Activated CD4-positive, alpha-beta T cell treated with anti-CD3 and anti-CD28 coated beads, Interleukin-2, Interleukin-4, amounts not matched to agents 100 ng/mL and 50 ng/mL, durations not matched to agents 16 hours and 8 hours (primary cell): ENCODE measurements around the gene COL5A1.

ENCODE experiments used
- DNase-seq: peaks from one replicate; pipeline ENCODE4 v3.0.0-alpha.2; 2020; ENCODE audit warnings: low spot score

COL5A1 gene

DNA sequence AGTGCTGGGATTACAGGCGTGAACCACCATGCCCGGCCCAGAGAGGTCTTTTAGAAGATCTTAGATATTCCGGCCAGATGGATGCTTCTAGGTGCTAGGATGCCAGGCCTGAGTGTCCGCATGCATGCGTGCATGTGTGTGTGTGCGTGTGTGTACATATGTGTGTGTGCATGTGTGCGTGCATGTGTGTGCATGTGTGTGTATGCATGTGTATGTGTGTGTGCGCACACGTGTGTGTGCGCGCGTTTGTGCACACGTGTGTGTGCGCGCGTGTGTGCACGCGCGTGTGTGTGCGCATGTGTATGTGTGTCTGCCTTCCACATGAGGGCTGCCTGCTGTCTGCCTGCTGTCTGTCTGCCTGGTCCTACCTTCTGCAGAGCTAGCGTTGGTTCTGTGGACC lies 151.0 kb downstream of the COL5A1 start:
- DNase-seq: no peak

DNA sequence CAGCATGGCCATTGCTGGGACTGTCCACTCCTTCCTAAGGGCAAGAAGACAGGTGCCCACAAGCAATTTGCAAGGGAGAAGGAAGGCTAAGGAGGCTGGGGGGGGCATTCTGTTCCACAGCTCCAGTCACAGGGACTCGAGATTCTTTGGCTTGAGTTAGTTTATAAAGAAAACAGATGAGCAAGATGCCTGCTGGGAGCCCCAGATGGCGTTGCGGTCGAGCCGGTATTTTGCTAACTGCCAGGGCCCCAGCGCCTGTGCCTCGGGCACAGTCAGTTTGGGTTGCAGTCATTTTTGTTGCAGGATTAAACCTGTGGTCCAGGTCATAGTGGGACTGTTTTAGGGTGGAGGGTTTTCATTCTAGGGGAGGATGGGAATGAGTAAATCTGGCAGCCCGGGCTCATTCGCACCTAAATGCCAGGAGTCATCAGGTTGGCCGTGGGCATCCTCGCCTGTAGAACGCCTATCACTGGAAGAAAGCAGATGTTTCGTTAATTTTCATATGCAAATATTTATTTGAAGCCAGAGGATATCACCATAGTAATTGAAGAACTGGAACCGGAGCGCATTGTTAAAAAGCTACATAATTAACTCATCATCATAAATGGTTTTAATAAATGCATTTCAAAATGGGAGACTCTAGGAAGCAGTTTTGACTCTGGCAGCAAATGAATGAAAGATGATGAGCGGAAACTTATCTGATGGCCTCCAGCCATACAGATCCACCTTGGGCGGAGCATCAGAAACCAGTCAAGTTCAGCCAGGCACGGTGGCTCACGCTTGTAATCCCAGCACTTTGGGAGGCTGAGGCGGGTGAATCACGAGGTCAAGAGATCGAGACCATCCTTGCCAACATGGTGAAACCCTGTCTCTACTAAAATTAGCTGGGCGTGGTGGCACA lies 151.9 kb downstream of the COL5A1 start:
- DNase-seq: no peak

DNA sequence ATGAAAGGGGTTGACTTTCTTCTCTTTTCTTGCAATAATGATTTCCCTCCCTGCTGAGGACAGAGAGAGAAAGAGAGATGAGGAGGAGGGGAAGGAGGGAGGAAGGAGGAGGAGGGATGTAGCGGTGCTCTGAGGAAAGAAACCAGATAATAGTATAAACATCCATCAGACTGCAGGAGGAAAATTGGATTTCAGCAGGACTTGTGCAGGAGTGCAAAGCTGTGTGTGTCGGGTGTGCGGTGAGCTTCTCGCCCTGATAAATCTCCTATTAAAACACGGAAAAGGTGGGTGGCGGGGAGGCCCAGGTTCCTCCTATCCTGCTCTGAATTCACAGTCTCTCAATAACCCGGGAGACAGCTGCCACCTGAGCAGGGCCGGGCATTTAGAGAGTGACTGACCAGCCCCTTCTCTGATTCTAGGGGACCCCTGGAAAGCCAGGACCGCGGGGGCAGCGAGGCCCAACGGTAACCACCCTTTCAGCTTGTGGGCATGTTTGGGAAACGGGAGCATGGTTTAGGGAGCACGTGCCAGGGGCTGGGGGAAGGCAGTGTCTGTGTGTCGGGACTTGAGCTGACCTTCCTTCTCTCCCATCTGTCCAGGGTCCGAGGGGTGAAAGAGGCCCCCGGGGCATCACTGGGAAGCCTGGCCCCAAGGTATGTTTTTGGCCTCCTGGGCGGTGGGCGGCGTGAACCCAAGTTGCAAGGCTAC lies 153.2 kb downstream of the COL5A1 start:
- DNase-seq: no peak

DNA sequence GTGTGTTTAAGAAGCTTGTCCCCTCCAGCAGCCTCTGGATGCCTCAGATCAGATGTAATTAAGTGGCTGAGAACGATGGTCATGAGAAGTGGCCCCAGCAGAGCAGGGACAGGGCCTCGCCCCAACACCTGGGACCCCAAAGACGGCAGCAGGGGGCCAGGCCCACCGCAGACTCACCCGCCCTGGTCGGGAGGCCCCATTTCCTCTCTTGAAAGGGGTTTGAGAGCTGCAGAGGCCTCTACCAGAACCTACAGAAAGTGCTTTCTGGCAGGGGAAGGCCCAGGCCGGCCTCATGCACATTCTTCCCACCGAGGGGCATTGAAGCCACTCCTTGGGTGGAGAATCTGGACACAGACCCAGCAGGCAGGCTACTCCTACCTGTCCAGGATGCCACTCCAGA lies 153.8 kb downstream of the COL5A1 start:
- DNase-seq: no peak

DNA sequence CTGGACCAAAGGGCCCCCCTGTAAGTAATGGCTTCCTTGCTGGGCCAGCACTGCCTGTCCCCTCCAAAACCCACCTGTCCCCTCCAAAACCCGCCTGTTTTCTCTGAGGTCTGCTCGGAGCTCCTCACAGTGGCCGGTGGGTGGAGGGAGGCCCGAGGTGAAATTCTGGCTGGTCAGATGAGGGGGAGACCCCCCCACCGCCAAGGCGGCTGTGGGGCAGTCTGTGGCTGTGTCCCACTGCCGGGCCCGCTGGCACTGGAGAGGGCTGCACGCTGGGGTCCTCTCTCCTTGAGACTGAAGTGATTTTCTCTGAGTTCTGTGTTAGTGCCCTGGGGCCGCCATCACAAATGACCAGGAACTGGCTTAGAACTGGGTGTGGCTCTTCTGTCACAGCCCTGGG lies 155.3 kb downstream of the COL5A1 start:
- DNase-seq: no peak

DNA sequence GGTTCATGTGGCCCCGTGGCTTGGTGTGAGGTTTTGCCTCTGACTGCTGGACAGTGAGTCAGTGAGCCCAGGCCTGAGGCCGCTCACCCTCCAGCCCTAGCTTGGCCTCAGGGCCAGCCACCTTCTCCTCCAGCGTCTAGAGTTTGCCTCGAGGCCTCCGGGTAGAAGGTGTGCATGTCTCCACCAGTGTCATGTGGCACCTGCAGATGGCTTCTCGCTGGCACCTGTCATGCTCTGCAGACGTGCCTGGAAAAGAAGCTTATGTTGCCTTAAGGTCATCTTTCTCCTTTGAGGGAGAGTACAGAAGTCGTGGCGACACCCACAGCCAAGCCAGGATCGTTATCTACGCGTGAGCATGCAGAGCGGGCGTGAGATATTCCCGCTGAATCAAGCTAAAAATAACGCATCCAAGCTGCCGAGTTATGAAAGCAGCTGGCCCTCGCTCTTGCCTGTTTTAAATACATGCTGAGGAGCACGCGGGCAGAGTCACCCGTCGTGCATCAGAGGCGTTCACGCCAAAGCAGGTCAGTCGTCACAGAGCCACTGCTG lies 159.3 kb downstream of the COL5A1 start:
- DNase-seq: no peak

DNA sequence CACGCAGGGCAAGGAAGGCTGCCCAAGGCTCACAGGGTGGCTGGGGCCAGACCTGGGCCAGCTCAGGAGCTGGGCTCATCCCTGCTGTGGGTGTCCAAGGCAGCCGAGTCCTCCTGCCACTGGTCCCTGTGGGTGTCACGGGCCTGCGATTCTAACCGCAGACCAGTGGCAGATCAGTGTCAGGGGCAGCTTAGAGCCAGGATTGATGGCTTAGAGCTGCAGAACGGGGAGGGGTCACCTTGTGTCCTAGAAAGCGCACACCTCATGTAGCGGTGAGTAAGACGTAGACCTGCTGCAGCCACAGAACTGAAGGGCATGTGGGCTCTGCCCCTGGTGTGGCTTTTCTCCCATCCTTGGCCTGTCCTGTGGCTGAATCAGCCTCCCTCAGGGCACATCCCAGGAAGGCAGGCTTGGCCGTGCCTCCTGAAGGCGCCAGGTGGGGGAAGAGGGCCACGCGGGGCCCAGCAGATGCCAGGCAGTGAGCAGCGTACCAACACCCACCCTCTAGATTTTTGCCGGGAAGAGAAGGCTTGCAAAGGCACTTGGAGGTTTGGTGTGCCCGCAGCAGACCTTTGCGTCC lies 160.7 kb downstream of the COL5A1 start:
- DNase-seq: no peak

DNA sequence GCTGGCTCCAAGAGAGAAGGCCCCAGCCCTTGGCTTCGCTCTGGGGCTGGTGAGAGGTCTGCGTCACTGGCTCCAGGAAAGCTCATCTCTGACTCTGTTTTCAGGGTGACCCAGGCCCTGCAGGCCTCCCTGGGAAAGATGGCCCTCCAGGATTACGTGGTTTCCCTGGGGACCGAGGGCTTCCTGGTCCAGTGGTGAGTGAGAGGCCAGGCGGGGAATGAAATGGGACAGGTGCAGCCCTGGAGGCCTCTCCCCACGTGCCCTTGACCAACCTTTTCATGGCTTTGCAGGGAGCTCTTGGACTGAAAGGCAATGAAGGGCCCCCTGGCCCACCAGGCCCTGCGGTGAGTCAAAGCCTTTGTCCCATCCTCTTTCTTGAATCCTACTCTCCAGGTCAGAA lies 163.3 kb downstream of the COL5A1 start:
- no peak for DNase-seq

DNA sequence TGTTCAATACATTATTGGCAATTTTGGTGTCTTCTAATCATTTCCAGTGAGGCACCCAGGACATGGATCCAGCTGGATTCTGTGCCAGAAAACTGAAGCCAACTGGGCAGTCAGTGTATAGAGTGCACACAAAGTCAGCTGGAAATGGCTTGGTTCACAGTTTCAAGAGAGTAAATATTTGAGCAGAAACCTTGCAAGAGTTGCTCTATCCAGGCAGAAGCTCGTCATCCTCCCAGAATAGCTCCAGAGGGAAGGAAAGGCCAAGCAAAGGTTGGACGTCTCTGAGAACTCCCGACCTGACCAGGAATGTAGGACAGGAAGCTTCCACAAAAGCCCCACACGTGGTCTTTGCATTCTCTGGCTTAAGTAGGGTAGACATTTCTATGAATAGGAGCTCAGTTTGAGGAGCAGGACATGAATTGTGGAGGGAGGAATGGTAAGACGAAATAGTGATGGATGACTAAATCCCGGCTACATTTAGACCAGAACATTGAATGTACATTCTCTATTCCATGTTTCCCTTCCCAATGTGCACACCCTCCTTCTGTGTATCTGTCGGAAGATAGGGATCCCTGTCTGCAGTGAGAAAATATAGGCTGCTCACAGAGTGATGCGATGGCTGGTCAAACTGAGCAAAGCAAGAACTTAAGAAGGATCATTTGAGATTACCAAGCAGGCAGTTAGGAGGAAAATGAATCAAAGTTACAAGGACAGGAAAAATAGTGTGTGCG lies 166.3 kb downstream of the COL5A1 start:
- no peak for DNase-seq

DNA sequence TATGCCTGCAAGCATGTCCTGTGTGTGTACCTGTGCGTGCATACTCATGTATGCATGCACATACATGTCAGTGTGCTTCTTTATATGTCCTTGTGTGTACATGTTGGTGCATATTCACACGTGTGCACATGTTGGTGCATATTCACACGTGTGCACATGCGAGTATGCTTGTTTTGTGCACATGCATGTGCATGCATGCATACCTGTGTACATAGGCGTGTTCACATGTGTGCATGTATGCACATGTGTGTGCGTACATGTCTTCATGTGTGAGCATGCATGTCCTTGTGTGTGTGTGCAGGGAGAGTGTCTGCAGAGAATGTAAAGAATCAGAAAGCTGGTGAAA lies 166.8 kb downstream of the COL5A1 start:
- no peak for DNase-seq

DNA sequence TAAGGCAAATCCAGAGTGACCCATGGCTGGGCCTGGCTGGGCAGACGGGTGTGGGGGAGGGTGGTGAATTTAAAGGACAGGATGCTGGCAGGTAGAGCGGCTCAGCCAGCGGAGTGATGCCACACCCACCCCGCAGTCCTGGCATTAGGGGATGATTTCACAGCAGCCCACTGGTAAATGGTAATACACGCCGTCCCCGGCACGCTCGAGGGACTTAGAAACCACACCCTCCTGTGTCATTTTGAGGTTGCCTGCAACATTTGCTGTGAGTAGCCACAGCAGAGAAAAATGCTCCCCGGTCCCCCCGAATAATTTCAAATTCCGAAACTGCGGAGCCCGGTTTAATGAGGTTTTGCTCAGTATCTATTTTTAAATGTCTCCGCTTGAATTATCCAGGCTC lies 167.7 kb downstream of the COL5A1 start:
- DNase-seq: no peak

DNA sequence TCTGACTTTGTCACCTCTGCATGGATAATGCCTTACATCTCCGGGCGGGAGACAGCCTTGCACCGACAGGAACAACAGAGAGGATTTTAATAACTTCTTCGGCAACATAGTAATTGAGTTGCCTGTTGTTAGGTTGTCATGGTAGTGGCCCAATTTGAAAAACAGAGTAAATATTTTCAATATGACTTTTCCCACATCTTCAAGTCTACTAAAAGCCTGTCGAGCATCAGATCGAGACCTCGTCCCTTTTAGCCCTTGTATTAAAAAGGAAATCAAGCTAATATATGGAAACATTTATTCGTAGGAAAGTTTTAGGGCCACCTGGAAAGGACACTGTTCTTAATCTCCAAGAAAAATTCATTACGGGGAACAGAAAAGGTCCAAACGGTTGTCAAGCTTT lies 168.2 kb downstream of the COL5A1 start:
- DNase-seq: no peak

DNA sequence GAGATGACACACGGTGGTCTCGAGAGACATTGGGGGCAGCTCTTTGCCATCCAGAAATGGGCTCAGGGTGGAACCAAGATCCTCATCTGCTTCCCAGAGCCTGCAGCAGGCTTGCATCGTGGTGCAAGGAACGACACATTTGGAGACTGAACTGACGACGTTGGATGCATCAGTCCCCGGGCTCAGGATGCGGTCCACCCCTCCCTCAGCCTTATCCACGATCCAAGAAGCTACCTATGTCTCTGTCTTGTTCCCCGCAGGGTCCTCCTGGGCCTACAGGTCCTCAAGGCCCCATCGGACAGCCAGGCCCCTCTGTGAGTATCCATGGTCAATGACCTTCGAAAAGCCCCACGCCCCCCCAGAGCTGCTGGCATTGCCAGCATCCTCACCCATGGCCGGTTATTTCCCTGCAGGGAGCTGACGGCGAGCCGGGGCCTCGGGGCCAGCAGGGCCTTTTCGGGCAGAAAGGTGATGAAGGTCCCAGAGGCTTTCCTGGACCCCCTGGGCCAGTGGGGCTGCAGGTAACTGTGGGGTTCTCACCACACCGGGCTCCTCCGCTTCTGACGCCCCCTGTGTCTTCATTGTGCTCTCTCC lies 169.6 kb downstream of the COL5A1 start:
- no peak for DNase-seq

DNA sequence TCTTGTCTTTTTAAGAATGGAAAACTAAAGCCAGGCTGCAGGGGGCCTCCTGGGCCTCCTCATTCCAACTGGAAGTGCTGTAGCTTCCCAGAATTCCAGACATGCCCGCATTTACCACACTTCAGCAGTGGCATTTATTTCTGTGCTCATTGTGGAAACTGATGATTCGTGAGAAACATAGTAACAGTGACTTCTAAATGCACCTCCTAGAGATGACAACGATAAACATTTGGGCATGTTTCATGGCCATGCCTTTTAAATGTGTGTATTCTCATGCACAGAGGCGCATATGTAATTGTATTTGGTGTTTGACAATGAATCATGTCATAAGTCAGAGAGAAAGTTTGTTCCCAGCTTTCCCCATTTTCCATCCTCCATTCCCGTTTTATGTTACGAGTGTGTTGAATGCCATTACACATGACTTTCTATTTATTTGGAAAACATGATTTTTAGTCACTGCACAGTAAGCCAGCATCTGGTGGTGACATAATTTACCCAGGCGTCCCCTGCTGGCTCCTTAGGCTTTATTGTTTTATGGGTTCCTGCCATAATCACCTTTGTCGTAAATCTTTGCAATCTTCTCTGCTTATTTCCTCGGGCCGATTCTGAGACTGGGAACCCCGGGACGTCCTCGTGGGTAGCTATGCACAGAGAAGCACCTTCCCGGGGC lies 170.2 kb downstream of the COL5A1 start:
- no peak for DNase-seq

DNA sequence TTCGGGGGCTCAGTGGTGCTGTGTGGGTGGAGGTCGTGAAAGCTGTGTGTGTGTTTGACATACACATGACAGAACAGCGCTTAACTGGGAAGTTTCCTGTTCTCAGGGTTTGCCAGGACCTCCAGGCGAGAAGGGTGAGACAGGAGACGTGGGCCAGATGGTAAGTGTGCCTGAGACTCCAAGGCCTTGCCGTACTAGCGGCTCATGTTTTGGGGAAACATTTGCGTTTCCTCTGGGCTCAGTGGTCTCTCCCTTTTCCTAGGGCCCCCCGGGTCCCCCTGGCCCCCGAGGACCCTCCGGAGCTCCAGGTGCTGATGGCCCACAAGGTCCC lies 170.7 kb downstream of the COL5A1 start:
- DNase-seq: no peak

DNA sequence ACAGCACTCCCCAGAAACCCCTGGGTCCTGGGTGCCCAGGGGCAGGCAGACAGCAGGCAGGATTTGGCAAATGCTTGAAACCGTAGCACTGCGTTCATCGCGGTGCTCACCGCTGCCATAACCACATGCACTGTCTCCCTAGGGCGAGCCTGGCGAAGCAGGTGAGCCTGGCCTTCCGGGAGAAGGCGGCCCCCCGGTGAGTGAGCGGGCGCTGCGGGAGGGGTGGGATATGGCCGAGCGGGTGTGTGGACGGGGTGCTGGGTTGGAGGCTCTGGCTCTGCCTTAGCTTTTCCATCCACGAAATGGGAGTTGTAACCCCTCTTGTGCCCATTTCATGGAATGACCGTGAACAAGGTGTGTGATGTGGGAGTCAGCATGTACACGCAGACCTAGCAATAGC lies 172.2 kb downstream of the COL5A1 start:
- no peak for DNase-seq

DNA sequence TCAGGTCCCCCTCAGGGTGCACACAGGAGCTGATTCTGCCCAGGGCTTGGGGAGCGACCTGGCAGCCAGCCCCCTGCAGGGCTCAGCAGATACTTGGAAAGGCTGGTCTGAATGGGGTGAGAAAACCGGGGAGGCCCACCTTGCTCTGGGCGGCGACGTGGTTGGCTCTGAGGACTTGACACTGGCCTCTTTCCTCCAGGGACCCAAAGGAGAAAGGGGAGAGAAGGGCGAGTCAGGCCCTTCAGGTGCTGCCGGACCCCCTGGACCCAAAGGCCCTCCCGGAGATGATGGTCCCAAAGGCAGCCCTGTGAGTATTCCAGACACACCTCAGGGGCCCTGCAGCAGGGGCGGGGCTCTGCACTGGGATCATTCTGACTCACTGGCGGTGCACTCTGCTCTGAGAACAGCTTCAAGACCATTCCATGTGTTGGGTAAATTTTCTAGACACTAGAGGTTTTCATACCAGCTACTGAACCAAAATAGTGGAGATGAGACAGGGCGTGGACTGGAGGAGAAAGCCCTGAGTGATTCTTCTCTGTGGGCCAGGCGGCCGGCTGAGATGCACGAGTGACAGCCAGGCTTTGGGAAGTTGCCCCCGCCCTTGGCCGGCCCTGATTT lies 173.1 kb downstream of the COL5A1 start:
- no peak for DNase-seq

DNA sequence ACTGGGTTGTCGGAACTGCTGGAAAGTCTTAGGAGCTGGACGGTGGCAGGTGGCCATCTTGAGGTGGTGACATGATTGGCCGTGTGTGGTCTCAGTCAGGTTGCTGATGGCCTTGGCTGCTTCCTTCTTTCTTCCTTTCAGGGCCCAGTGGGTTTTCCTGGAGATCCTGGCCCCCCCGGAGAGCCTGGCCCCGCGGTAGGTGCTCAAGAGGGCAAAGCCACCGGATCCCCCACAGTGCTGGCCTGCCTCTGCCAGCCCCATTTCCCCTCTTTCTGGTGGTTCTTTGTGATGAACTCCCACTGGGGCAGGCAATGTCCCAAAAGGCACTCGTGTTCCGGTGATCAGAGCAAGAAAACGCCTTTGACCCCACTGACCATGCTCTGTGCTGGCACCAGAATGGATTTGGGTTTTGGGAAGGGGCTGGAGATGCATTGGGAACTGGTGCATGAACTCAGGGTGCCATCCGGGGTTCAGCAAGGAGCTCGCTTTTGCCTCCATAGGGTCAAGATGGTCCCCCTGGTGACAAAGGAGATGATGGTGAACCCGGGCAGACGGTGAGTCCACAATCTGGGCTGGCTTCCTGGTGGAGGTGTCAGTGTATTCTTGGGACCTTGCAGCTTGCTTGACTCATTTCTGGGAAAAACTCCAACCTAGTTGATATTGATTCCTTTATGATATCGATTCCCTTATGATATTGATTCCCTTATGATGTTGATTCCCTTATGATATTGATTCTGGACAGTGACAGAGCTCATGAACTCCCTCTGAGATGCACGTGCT lies 174.0 kb downstream of the COL5A1 start:
- no peak for DNase-seq

DNA sequence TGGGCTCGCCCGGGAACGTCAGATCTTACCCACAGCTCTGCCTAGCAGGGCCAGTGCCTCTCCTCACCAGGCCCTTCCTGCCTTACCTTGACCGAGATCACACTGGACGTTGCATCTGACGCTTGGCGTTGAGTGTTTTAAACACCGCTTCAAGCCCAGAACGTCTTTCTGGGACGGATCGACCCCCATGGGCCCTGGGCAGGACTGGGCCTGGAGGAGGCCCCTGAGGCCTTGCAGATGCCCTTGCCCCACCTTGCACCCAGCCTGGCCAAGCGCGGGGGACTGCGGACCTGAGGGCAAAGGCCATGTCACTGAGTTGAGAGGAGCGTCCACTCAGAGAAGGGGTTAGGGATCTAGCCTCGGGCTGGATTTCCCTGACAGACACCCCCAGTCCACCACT lies 174.7 kb downstream of the COL5A1 start:
- no peak for DNase-seq

DNA sequence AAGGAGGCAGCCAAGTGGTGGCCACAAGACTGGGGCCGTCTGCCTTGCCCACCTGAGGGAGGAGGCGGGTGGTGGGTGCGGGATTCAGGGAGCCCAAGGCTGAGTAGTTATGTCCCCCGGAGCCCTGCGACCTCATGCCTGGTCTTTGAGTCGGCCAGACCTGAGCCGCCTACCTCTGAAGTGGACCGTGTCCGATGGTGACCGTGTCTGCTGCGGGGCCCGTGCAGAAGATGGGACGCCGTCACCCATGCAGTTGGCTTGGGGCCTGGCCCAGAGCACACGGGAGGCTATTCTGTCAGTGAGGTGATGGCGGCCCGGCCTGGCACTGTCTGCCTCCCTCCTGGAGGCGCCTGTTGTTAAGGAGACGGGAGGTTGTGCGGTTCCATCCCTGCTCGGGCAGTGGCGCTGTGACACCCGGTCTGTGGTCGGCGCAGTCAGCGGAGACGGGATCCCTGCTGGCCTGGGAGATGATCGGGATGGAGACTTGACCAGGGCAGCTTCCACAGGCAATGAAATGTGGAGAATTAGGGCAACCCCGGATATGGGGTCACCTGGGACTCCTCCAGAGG lies 176.5 kb downstream of the COL5A1 start:
- DNase-seq: no peak
